ENCODE data around the gene ATF2.

ATF2 gene

DNA sequence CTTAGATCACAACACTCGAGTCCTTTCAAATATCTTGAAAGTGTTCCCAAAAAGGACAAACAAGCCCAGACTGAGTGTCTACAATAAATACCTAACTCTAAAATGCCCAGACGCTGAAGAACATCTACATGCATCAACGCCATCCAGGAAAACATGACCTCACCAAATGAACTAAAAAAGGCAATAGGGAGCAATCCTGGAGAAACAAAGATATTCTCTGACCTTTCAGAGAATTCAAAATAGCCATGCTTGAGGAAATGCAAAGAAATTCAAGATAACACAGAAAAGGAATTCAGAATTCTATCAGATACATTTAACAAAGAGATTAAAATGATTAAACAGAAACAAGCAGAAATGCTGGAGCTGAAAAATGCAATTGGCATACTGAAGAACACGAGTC lies 101.6 kb downstream of the ATF2 start:
- H3K27ac ChIP-seq = no peak overlapping the region
- intact Hi-C loops (cut with DNase I; ENCODE audit: low total_unique reads) = no loop called here
- H3K9me3 ChIP-seq = no peaks in the 10 kb centered on the region
- TF ChIP-seq, protein P1, sequence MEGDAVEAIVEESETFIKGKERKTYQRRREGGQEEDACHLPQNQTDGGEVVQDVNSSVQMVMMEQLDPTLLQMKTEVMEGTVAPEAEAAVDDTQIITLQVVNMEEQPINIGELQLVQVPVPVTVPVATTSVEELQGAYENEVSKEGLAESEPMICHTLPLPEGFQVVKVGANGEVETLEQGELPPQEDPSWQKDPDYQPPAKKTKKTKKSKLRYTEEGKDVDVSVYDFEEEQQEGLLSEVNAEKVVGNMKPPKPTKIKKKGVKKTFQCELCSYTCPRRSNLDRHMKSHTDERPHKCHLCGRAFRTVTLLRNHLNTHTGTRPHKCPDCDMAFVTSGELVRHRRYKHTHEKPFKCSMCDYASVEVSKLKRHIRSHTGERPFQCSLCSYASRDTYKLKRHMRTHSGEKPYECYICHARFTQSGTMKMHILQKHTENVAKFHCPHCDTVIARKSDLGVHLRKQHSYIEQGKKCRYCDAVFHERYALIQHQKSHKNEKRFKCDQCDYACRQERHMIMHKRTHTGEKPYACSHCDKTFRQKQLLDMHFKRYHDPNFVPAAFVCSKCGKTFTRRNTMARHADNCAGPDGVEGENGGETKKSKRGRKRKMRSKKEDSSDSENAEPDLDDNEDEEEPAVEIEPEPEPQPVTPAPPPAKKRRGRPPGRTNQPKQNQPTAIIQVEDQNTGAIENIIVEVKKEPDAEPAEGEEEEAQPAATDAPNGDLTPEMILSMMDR (IDR thresholded peaks at IDR 0.05) = no peak
- H3K4me1 ChIP-seq = peaks cover 0 to 6% (median 0%) of the 10 kb centered on the region in 4 donors
- peaks cover 0 to 15% (median 0%) of the 10 kb centered on the region in 3 donors for H3K36me3 ChIP-seq
- DNase-seq = no peak
- H3K27me3 ChIP-seq = no peaks in the 10 kb centered on the region
- H3K4me3 ChIP-seq = no peak overlapping the region

DNA sequence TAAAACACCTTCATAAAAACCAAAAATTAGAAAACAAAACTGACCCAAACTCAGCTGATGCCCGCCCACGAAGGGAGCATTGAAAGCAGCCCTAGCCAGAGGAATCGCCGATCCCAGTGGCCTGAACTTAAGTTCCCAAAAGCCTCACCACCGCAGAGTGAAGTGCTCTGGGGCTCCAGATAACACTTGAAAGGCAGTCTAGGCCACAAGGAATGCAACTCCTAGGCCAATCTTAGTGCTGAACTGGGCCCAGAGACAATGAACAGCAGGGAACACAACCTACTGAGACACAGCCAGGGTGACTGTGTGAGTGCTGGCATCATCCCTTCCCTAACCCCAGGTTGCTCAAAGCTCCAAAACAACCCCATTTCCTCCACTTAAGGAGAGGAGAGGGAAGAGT lies 103.2 kb downstream of the ATF2 start:
- Histone ChIP-seq H3K9me3 (no peaks in the 10 kb centered on the region), H3K36me3 (peaks cover 0 to 9% (median 0%) of the 10 kb centered on the region in 3 donors), H3K27ac (no peak overlapping the region), H3K27me3 (no peaks in the 10 kb centered on the region), H3K4me3 (no peak overlapping the region), H3K4me1 (peaks cover 0 to 6% (median 0%) of the 10 kb centered on the region in 4 donors)
- no peak for DNase-seq
- intact Hi-C loops (cut with DNase I; ENCODE audit: low total_unique reads) = no loop called here
- TF ChIP-seq, protein P1 (IDR thresholded peaks at IDR 0.05) = no peak

DNA sequence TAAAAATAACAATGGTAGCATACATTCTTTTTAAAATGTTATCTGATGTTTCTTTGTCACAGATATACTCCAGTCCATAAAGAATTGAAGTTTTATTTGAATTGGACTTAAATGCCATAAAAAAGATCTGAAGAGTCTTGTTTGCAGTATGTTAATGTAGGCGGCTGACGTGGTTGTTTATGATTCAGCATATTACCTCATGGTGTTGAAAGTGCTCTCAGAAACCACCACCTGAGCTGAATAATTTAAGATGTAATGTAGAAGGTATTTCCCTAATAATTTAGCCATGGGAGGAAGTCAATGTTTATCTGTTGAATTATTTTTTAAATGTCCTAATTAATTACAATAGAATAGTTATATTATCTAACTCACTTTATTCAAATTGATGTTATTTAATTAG lies 104.3 kb downstream of the ATF2 start:
- H3K27me3 ChIP-seq = no peaks in the 10 kb centered on the region
- no peaks in the 10 kb centered on the region for H3K9me3 ChIP-seq
- peaks cover 0 to 6% (median 0%) of the 10 kb centered on the region in 4 donors for H3K4me1 ChIP-seq
- intact Hi-C loops (cut with DNase I; ENCODE audit: low total_unique reads) = no loop called here
- TF ChIP-seq, protein P1 (IDR thresholded peaks at IDR 0.05) = no peak
- H3K27ac ChIP-seq = no peak overlapping the region
- no peak for DNase-seq
- no peak overlapping the region for H3K4me3 ChIP-seq
- H3K36me3 ChIP-seq = peaks cover 0 to 14% (median 0%) of the 10 kb centered on the region in 3 donors

DNA sequence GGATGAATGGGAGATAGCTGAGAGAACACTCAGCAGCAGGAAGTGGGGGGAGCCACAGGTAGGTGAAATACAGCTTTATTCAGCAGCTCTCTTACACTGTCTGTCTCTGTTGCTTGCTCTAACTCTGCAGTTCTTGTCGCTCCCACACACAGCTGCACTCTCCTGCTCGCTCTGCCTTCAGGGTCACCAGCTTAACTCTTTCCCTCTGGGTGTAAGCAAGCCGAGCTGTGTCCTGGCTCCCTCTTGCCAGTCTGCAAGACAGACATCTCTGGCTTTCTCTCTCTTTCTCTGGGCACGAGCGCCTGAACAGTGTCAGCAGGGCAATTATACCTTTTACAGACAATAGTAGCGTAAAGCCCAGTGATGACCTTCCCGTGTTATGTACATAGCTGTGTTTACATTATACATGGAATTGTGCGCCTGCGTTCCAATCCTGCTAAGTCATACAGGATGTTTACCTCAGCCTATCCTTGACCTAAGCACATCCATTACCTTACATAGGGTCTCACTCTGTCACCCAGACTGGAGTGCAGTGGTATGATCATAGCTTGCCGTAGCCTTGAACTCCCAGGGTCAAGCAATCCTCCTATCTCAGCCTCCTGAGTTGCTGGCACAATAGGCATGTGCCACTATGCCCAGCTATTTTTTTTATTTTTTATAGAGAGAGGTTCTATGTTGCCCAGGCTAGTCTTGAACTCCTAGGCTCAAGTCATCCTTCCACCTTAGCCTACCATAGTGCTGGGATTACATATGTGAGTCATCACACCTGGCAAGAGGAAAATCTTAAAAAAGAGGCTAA lies 105.0 kb downstream of the ATF2 start:
- Histone ChIP-seq H3K27me3 (no peaks in the 10 kb centered on the region), H3K4me1 (peaks cover 0 to 6% (median 0%) of the 10 kb centered on the region in 4 donors), H3K36me3 (peaks cover 0 to 14% (median 0%) of the 10 kb centered on the region in 3 donors), H3K4me3 (no peak overlapping the region), H3K9me3 (no peaks in the 10 kb centered on the region), H3K27ac (no peak overlapping the region)
- DNase-seq = no peak
- TF ChIP-seq, protein P1 (IDR thresholded peaks at IDR 0.05) = no peak
- intact Hi-C loops (cut with DNase I; ENCODE audit: low total_unique reads) = no loop called here

DNA sequence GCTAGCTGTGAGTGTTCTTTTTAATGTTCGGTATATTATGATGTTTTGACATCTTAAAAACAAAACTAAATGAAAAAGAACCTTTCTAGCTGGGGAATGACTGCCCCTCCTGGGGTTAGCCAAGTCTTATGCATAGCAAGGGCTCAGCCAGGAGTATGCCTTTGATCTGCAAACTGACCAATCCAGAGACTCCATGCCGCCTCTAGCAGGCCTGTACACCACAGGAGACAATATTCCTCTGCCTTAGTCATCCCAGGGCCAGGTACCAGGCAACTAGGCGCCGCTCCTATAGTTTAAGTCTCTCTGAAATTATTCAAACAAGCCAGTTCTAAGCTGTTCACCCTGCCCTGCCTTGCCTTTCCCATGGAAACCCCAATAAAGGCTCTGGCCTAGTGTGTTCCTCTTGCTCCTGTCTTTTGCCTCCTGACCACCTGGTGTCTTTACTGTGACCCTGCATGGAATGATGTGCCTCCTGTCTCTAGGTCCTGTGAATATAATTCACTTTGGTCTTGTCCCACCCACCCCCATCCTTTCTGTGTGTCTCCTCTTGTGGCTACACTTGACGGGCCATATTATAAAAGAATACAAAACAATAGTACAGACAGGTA lies 110.8 kb downstream of the ATF2 start:
- Histone ChIP-seq H3K36me3 (peaks cover 0 to 4% (median 0%) of the 10 kb centered on the region in 3 donors), H3K27me3 (no peaks in the 10 kb centered on the region), H3K4me3 (no peak overlapping the region), H3K27ac (no peak overlapping the region), H3K9me3 (no peaks in the 10 kb centered on the region), H3K4me1 (no peaks in the 10 kb centered on the region)
- no peak for DNase-seq
- TF ChIP-seq, protein P1 (IDR thresholded peaks at IDR 0.05) = no peak
- intact Hi-C loops (cut with DNase I; ENCODE audit: low total_unique reads) = no loop called here

Data from tibial artery (tissue), 4 donors.